ENCODE measurements around the gene CHST12.

DNA sequence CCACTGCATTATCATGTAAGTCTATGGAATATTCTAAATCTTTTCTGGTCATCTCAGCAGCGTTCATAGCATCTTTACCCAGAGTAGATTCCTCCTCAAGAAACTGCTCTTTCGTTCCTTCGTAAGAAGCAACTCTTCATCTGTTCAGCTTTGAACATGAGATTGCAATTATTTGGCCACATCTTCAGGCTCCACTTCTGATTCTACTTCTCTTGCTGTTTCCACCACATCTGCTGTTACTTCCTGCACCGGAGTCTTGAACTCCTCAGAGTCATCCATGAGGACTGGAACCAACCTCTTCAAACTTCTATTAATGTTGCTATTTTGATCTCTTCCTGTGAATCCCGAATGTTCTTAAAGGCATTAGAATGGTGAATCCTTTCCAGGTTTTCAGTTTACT lies 12.7 kb downstream of the CHST12 start:
- TF ChIP-seq, protein P1, sequence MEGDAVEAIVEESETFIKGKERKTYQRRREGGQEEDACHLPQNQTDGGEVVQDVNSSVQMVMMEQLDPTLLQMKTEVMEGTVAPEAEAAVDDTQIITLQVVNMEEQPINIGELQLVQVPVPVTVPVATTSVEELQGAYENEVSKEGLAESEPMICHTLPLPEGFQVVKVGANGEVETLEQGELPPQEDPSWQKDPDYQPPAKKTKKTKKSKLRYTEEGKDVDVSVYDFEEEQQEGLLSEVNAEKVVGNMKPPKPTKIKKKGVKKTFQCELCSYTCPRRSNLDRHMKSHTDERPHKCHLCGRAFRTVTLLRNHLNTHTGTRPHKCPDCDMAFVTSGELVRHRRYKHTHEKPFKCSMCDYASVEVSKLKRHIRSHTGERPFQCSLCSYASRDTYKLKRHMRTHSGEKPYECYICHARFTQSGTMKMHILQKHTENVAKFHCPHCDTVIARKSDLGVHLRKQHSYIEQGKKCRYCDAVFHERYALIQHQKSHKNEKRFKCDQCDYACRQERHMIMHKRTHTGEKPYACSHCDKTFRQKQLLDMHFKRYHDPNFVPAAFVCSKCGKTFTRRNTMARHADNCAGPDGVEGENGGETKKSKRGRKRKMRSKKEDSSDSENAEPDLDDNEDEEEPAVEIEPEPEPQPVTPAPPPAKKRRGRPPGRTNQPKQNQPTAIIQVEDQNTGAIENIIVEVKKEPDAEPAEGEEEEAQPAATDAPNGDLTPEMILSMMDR (IDR thresholded peaks at IDR 0.05): no peak
- TF ChIP-seq POLR2A (IDR thresholded peaks at IDR 0.05): no peak

Data from transverse colon (tissue), 3 donors.